K562 (cell line): ENCODE data around the gene TGDS. TPM values are rescaled to one million over a fixed set of nuclear protein-coding genes. Genes with fewer than 3 reads are reported as not detected.

Experiments
- ATAC-seq: fragments of 200-7000 bp; cut with Tn5 transposase; 3 replicates; pipeline ENCODE4 v1.9.1; 2020; ENCODE audit warnings: moderate library complexity
- BruUV-seq: library from RNA; stranded (reverse); fragments of 400-500 nt; replicated peaks from 2 replicates; lab custom pipeline; 2021; lab: Mats Ljungman, UMichigan
- CTCF ChIA-PET: fragments of 300-600 bp; formaldehyde crosslinking; extraction: SDS; loops from one replicate; lab custom pipeline; 2021; ENCODE audit warnings: low intra/inter-chr PET ratio; lab: Yijun Ruan, JAX
- POLR2A ChIA-PET: fragments of 300-600, 350-650 bp; sonication (Branson Sonifier 250); formaldehyde crosslinking; extraction: SDS; loops from one replicate; lab custom pipeline; 2021; ENCODE audit warnings: antibody characterized with exemption, inconsistent platforms; lab: Yijun Ruan, JAX
- DNase-seq, 4 experiments: peaks; one replicate each; pipeline versions ENCODE4 v3.0.0 to v3.0.0-alpha.2; 2011 to 2018; ENCODE audit warnings: low spot score in 3 of 4, mixed read lengths in 3 of 4; ENCODE audit errors: extremely low read depth in 1 of 4
- FAIRE-seq: peaks from 2 replicates; lab custom pipeline; 2011; peaks lifted over from hg19 to GRCh38; lab: Jason Lieb, UNC
- H2AFZ ChIP-seq: 2 replicates; pipeline ENCODE4 v1.6.0; 2011; ENCODE audit warnings: low read depth, low read length, control low read depth, inconsistent platforms
- H3K27ac ChIP-seq: fragments of 200-600 bp; 3 replicates; pipeline ENCODE4 v1.8.0; 2011; ENCODE audit warnings: low read depth, mild to moderate bottlenecking, control low read depth, inconsistent platforms, low read length, moderate library complexity, mixed read lengths; ENCODE audit errors: extremely low read depth
- H3K27me3 ChIP-seq, 2 experiments: fragments of 300-600 bp in 1 of 2; 2 replicates in 1 of 2; 3 replicates in 1 of 2; pipeline versions ENCODE4 v1.6.0 to v1.8.0; 2011; ENCODE audit warnings: inconsistent platforms in 2 of 2, low read length in 2 of 2, mild to moderate bottlenecking in 1 of 2, mixed read lengths in 1 of 2, moderate library complexity in 1 of 2; ENCODE audit not compliant: control insufficient read depth in 2 of 2, insufficient read depth in 2 of 2
- H3K36me3 ChIP-seq: fragments of 300-600 bp; 3 replicates; pipeline ENCODE4 v1.8.0; 2011; ENCODE audit warnings: mild to moderate bottlenecking, low read length, inconsistent platforms; ENCODE audit not compliant: control insufficient read depth, insufficient read depth
- H3K4me1 ChIP-seq, 2 experiments: fragments of 200-600 bp in 1 of 2; replicated peaks in 1 of 2; 2 replicates in 1 of 2; 3 replicates in 1 of 2; pipeline versions ENCODE4 v1.5.1 to v1.8.0; 2011; ENCODE audit warnings: inconsistent platforms in 2 of 2, low read length in 2 of 2, mild to moderate bottlenecking in 1 of 2, mixed read lengths in 1 of 2, moderate library complexity in 1 of 2; ENCODE audit not compliant: control insufficient read depth in 2 of 2, insufficient read depth in 2 of 2
- H3K4me2 ChIP-seq: 2 replicates; pipeline ENCODE4 v1.6.1; 2011; ENCODE audit warnings: low read length, control low read depth, inconsistent platforms, mixed read lengths; ENCODE audit not compliant: insufficient read depth
- H3K4me3 ChIP-seq: fragments of 200-600 bp; sonication (generic), shearing (Covaris generic); 2 replicates; pipeline ENCODE4 v1.5.1; 2016; ENCODE audit warnings: control low read depth, inconsistent platforms
- H3K79me2 ChIP-seq: fragments of 200-600 bp; 3 replicates; pipeline ENCODE4 v1.8.0; 2011; ENCODE audit warnings: low read length, inconsistent platforms; ENCODE audit not compliant: control insufficient read depth, insufficient read depth
- H3K9ac ChIP-seq, 2 experiments: 2 replicates each; pipeline versions ENCODE4 v1.6.0 to v1.6.1; 2011; ENCODE audit warnings: low read depth in 2 of 2, low read length in 2 of 2, control low read depth in 1 of 2, inconsistent platforms in 1 of 2, mild to moderate bottlenecking in 1 of 2, mixed read lengths in 1 of 2; ENCODE audit not compliant: insufficient read depth in 1 of 2
- H3K9me1 ChIP-seq: one replicate; pipeline ENCODE4 v1.6.0; 2011; ENCODE audit warnings: inconsistent platforms, mild to moderate bottlenecking, low read length, moderate library complexity; ENCODE audit not compliant: control insufficient read depth, insufficient read depth
- H3K9me3 ChIP-seq: replicated peaks from 2 replicates; pipeline ENCODE4 v1.5.1; 2011; ENCODE audit warnings: low read depth, low read length, inconsistent platforms; ENCODE audit not compliant: control insufficient read depth, insufficient read depth
- H4K20me1 ChIP-seq: replicated peaks from 2 replicates; pipeline ENCODE4 v1.6.1; 2011; ENCODE audit warnings: low read length, inconsistent platforms, mixed read lengths; ENCODE audit not compliant: control insufficient read depth, insufficient read depth
- CHCHD3 ChIP-seq: fragments of 250-450 bp; sonication (Bioruptor Pico); IDR thresholded peaks from 2 replicates; pipeline ENCODE4 v2.1.2; 2022; ENCODE audit warnings: mild to moderate bottlenecking
- GATAD2A ChIP-seq: fragments of 450-650 bp; IDR thresholded peaks from 2 replicates; pipeline ENCODE4 v1.6.1; 2017
- HNRNPK ChIP-seq: fragments of 200-400 bp; formaldehyde crosslinking; IDR thresholded peaks from one replicate; pipeline ENCODE4 v1.6.1; 2018; ENCODE audit warnings: mild to moderate bottlenecking, low read depth, low read length; ENCODE audit not compliant: poor library complexity, severe bottlenecking
- NR4A1 ChIP-seq, 2 experiments: fragments of 250-450 bp in 1 of 2; fragments of 450-650 bp in 1 of 2; sonication (Bioruptor Pico) in 1 of 2; IDR thresholded peaks; 2 replicates each; pipeline versions ENCODE4 v1.4.0 to v1.6.1; 2016 to 2020; ENCODE audit warnings: mild to moderate bottlenecking in 2 of 2, missing compliant biosample characterization in 1 of 2, missing genetic modification characterization in 1 of 2, moderate library complexity in 1 of 2
- PCBP1 ChIP-seq: fragments of 200-400 bp; formaldehyde crosslinking; IDR thresholded peaks from 2 replicates; pipeline ENCODE4 v1.6.1; 2018; ENCODE audit warnings: mild to moderate bottlenecking, low read depth, low read length; ENCODE audit not compliant: poor library complexity, severe bottlenecking
- PHF8 ChIP-seq: fragments of 200-600 bp; sonication (generic); IDR thresholded peaks from 2 replicates; pipeline ENCODE4 v1.6.1; 2012; ENCODE audit warnings: mixed run types, mild to moderate bottlenecking, inconsistent platforms, low read length, moderate library complexity, borderline replicate concordance
- SLC30A9 ChIP-seq: fragments of 250-450 bp; sonication (Bioruptor Pico); IDR thresholded peaks from 2 replicates; pipeline ENCODE4 v1.8.0; 2022; ENCODE audit warnings: mild to moderate bottlenecking, moderate library complexity
- SP1 ChIP-seq: sonication (generic); formaldehyde crosslinking; IDR thresholded peaks from 2 replicates; pipeline ENCODE4 v1.8.1; 2022; ENCODE audit warnings: mild to moderate bottlenecking, missing genetic modification reagents
- STAT5A ChIP-seq: IDR thresholded peaks from 2 replicates; pipeline ENCODE4 v1.6.1; 2012; ENCODE audit warnings: low read length, inconsistent platforms, borderline replicate concordance
- XRCC3 ChIP-seq: fragments of 450-650 bp; IDR thresholded peaks from 2 replicates; pipeline ENCODE4 v1.6.1; 2017; ENCODE audit warnings: mild to moderate bottlenecking, moderate library complexity
- ZNF175 ChIP-seq: fragments of 200-800 bp; sonication (Bioruptor generic); IDR thresholded peaks from 2 replicates; pipeline ENCODE4 v1.6.1; 2016; ENCODE audit warnings: low read depth, mild to moderate bottlenecking, missing genetic modification characterization, missing compliant biosample characterization
- ZNF197 ChIP-seq: fragments of 200-800 bp; sonication (Bioruptor generic); IDR thresholded peaks from 2 replicates; pipeline ENCODE4 v1.6.1; 2016; ENCODE audit warnings: low read depth, missing genetic modification characterization, missing compliant biosample characterization
- ZNF212 ChIP-seq: fragments of 450-650 bp; formaldehyde crosslinking; IDR thresholded peaks from 2 replicates; pipeline ENCODE4 v1.4.0; 2020; ENCODE audit warnings: mild to moderate bottlenecking
- ZNF217 ChIP-seq: sonication (generic); formaldehyde crosslinking; IDR thresholded peaks from 2 replicates; pipeline ENCODE4 v1.8.0; 2022; ENCODE audit warnings: mild to moderate bottlenecking, missing genetic modification reagents
- WGBS: fragments of 100-300 bp; shearing (Covaris generic); methylation state at CpG from one replicate; pipeline ENCODE4 v1.1.6; 2016; ENCODE audit warnings: low coverage, mixed read lengths; ENCODE audit not compliant: insufficient coverage; ENCODE audit errors: missing lambda C conversion rate; 5-methylcytosine and 5-hydroxymethylcytosine counted together
- in situ Hi-C: fragments of 300-500 bp; cut with MboI; formaldehyde crosslinking; loops from 4 replicates; pipeline ENCODE4 v1.15.0; 2018; ENCODE audit warnings: inconsistent platforms, mixed read lengths
- intact Hi-C: fragments of 100-400 bp; cut with micrococcal nuclease; formaldehyde crosslinking; loops from 2 replicates; pipeline ENCODE4 v1.14.2; 2022
- polyA plus RNA-seq, 8 experiments: library from polyadenylated mRNA; depleted of rRNA in 4 of 8; stranded (reverse) in 5 of 8; unstranded in 3 of 8; fragments of >200 nt; fragmentation: Nextera tagmentation in 2 of 8; fragmentation: Illumina TruSeq in 1 of 8; extraction: Ambion mirVana in 2 of 8; extraction: Trizol in 1 of 8; gene quantifications; 2 replicates each; pipeline versions ENCODE4 v1.2.1 to v1.2.3, GENCODE V29; 2011 to 2014; ENCODE audit warnings: inconsistent platforms in 1 of 8, missing spikeins in 1 of 8
- total RNA-seq, 7 experiments: library from RNA; depleted of rRNA in 6 of 7; stranded (reverse); fragments of >200 nt in 6 of 7; fragmentation: Illumina TruSeq in 2 of 7; extraction: Trizol in 2 of 7; gene quantifications; 2 replicates each; pipeline versions ENCODE4 v1.2.1 to v1.2.3, GENCODE V29; 2011 to 2021; ENCODE audit warnings: low replicate concordance in 1 of 7
- TF ChIP-seq, protein P1 (sequence below): sonication (generic); formaldehyde crosslinking; IDR thresholded peaks from 2 replicates; pipeline ENCODE4 v1.8.1; 2023; ENCODE audit warnings: mild to moderate bottlenecking, missing genetic modification reagents
- TF ChIP-seq, protein P2 (sequence below), 2 experiments: fragments of 200-800 bp in 1 of 2; sonication (Bioruptor generic) in 1 of 2; sonication (generic) in 1 of 2; formaldehyde crosslinking in 1 of 2; IDR thresholded peaks in 1 of 2; conservative IDR thresholded peaks in 1 of 2; 2 replicates each; pipeline versions ENCODE4 v1.5.0 to v1.6.1; 2016 to 2020; ENCODE audit warnings: missing compliant biosample characterization in 1 of 2, missing genetic modification characterization in 1 of 2, missing genetic modification reagents in 1 of 2

Gene TGDS
- total and polyA plus RNA-seq, 9 of the 15 experiments (the other 6 are each of a cell fraction or from before 2014, with no cell fraction given): 9.9 to 43.7 (median 21.4) TPM

DNA sequence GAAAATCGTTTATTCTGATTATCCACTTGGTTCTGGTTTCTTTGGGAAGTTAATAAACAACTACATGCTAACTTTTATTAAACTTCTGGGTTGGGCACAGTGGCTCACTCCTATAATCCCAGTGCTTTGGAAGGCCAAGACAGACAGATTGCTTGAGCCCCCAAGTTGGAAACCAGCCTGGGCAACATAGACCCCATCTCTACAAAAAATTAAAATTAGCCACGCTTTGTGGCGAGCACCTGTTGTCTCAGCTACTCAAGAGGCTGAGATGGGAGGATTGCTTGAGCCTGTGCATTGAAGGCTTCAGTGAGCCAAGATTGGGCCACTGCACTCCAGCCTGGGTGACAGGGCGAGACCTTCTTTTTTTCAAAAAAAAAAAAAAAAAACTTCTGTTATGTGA, 27.4 kb upstream of the TGDS start:
- in situ Hi-C loops (no loop called here), intact Hi-C loops (no loop called here)
- no peaks in the 10 kb centered on the region for H4K20me1 ChIP-seq
- H3K9me1 ChIP-seq: no peaks in the 10 kb centered on the region
- H2AFZ ChIP-seq: no peak overlapping the region
- DNase-seq (no peak), ATAC-seq (no peak), FAIRE-seq (no peak)
- TF ChIP-seq, protein P1, sequence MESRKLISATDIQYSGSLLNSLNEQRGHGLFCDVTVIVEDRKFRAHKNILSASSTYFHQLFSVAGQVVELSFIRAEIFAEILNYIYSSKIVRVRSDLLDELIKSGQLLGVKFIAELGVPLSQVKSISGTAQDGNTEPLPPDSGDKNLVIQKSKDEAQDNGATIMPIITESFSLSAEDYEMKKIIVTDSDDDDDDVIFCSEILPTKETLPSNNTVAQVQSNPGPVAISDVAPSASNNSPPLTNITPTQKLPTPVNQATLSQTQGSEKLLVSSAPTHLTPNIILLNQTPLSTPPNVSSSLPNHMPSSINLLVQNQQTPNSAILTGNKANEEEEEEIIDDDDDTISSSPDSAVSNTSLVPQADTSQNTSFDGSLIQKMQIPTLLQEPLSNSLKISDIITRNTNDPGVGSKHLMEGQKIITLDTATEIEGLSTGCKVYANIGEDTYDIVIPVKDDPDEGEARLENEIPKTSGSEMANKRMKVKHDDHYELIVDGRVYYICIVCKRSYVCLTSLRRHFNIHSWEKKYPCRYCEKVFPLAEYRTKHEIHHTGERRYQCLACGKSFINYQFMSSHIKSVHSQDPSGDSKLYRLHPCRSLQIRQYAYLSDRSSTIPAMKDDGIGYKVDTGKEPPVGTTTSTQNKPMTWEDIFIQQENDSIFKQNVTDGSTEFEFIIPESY (CRISPR knock-in tag): no peak
- TF ChIP-seq PCBP1: no peak
- no peak for TF ChIP-seq STAT5A
- TF ChIP-seq, protein P2, sequence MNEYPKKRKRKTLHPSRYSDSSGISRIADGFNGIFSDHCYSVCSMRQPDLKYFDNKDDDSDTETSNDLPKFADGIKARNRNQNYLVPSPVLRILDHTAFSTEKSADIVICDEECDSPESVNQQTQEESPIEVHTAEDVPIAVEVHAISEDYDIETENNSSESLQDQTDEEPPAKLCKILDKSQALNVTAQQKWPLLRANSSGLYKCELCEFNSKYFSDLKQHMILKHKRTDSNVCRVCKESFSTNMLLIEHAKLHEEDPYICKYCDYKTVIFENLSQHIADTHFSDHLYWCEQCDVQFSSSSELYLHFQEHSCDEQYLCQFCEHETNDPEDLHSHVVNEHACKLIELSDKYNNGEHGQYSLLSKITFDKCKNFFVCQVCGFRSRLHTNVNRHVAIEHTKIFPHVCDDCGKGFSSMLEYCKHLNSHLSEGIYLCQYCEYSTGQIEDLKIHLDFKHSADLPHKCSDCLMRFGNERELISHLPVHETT (CRISPR knock-in tag; conservative IDR thresholded peaks at IDR 0.05 in 1 of 2, IDR thresholded peaks at IDR 0.05 in 1 of 2): no peak
- no peak for TF ChIP-seq PHF8
- TF ChIP-seq ZNF197 (CRISPR knock-in tag): no peak
- TF ChIP-seq GATAD2A: no peak
- no peak for TF ChIP-seq ZNF212 (CRISPR knock-in tag)
- no peak for TF ChIP-seq ZNF217 (CRISPR knock-in tag)
- no peak for TF ChIP-seq SLC30A9 (CRISPR knock-in tag)
- no peak for TF ChIP-seq CHCHD3
- no peak for TF ChIP-seq HNRNPK
- TF ChIP-seq NR4A1 (CRISPR knock-in tag; IDR thresholded peaks at IDR 0.05): no peak
- no peak for TF ChIP-seq NR4A1 (tag; IDR thresholded peaks at IDR 0.05)
- no peak for TF ChIP-seq XRCC3
- TF ChIP-seq ZNF175 (CRISPR knock-in tag): no peak
- no peak for TF ChIP-seq SP1 (CRISPR knock-in tag)
- H3K9me3 ChIP-seq: no peaks in the 10 kb centered on the region
- ChIA-PET CTCF (no interaction called here), POLR2A (no interaction called here)
- no TSS peak for BruUV-seq
- H3K27me3 ChIP-seq: no peaks in the 10 kb centered on the region
- no peaks in the 10 kb centered on the region for H3K4me1 ChIP-seq
- no peak overlapping the region for H3K9ac ChIP-seq
- H3K27ac ChIP-seq: no peak overlapping the region
- no peaks in the 10 kb centered on the region for H3K79me2 ChIP-seq
- no peak overlapping the region for H3K4me2 ChIP-seq
- no peak overlapping the region for H3K4me3 ChIP-seq
- 100% methylated on average over 1 of the region's 4 CpGs for WGBS
- peaks cover 22% of the 10 kb centered on the region; the same call in 2 of the 3 replicates for H3K36me3 ChIP-seq
